H9 (cell line): Measurements from ENCODE around the gene HECW1. TPM values are rescaled to one million over a fixed set of nuclear protein-coding genes. Genes with fewer than 3 reads are reported as not detected.

Experiments
- DNase-seq: peaks from one replicate; pipeline ENCODE4 v3.0.0-alpha.2; 2017
- H2AFZ ChIP-seq: one replicate; pipeline ENCODE4 v1.6.1; 2013; ENCODE audit warnings: mild to moderate bottlenecking, low read length, control low read depth, moderate library complexity
- H2AK5ac ChIP-seq: 2 replicates; pipeline ENCODE4 v1.6.1; 2013; ENCODE audit warnings: low read length, control low read depth, mixed read lengths; ENCODE audit not compliant: insufficient read length
- H2BK120ac ChIP-seq: one replicate; pipeline ENCODE4 v1.6.1; 2013; ENCODE audit warnings: low read depth, mild to moderate bottlenecking, low read length, control low read depth, inconsistent platforms; ENCODE audit not compliant: poor library complexity, severe bottlenecking
- H2BK12ac ChIP-seq: 2 replicates; pipeline ENCODE4 v1.6.1; 2013; ENCODE audit warnings: low read length, control low read depth, mixed read lengths, low read depth; ENCODE audit not compliant: insufficient read length
- H2BK15ac ChIP-seq: 2 replicates; pipeline ENCODE4 v1.6.1; 2013; ENCODE audit warnings: low read depth, low read length, control low read depth
- H2BK20ac ChIP-seq: one replicate; pipeline ENCODE4 v1.6.1; 2013; ENCODE audit warnings: low read depth, mild to moderate bottlenecking, low read length, control low read depth, inconsistent platforms; ENCODE audit not compliant: poor library complexity, severe bottlenecking
- H2BK5ac ChIP-seq: 2 replicates; pipeline ENCODE4 v1.6.1; 2013; ENCODE audit warnings: low read length, control low read depth, mixed read lengths; ENCODE audit not compliant: insufficient read length
- H3K14ac ChIP-seq: 2 replicates; pipeline ENCODE4 v1.6.1; 2013; ENCODE audit warnings: low read length, control low read depth; ENCODE audit not compliant: insufficient read depth
- H3K18ac ChIP-seq: 2 replicates; pipeline ENCODE4 v1.6.1; 2013; ENCODE audit warnings: low read depth, mild to moderate bottlenecking, mixed read lengths, low read length, control low read depth; ENCODE audit not compliant: insufficient read length
- H3K23ac ChIP-seq: 2 replicates; pipeline ENCODE4 v1.6.1; 2013; ENCODE audit warnings: low read length, control low read depth, mixed read lengths, low read depth; ENCODE audit not compliant: insufficient read length
- H3K23me2 ChIP-seq: 2 replicates; pipeline ENCODE4 v1.6.1; 2013; ENCODE audit warnings: low read depth, mild to moderate bottlenecking, mixed read lengths, low read length, control low read depth; ENCODE audit not compliant: insufficient read length, poor library complexity, severe bottlenecking
- H3K27ac ChIP-seq: 2 replicates; pipeline ENCODE4 v1.5.1; 2013; ENCODE audit warnings: low read length, control low read depth, mixed read lengths, low read depth; ENCODE audit not compliant: insufficient read length
- H3K27me3 ChIP-seq: 2 replicates; pipeline ENCODE4 v1.6.1; 2013; ENCODE audit warnings: low read length, control low read depth, inconsistent platforms; ENCODE audit not compliant: insufficient read depth
- H3K4ac ChIP-seq: 2 replicates; pipeline ENCODE4 v1.6.1; 2013; ENCODE audit warnings: low read depth, mild to moderate bottlenecking, control low read depth, inconsistent platforms, low read length, moderate library complexity
- H3K4me1 ChIP-seq: 2 replicates; pipeline ENCODE4 v1.6.1; 2013; ENCODE audit warnings: low read length, control low read depth, inconsistent platforms; ENCODE audit not compliant: insufficient read depth
- H3K4me2 ChIP-seq: 2 replicates; pipeline ENCODE4 v1.6.1; 2013; ENCODE audit warnings: low read length, control low read depth, mixed read lengths; ENCODE audit not compliant: insufficient read length, insufficient read depth
- H3K56ac ChIP-seq: 2 replicates; pipeline ENCODE4 v1.6.1; 2013; ENCODE audit warnings: low read depth, mild to moderate bottlenecking, mixed read lengths, low read length, control low read depth; ENCODE audit not compliant: insufficient read length
- H3K79me1 ChIP-seq: 2 replicates; pipeline ENCODE4 v1.6.1; 2013; ENCODE audit warnings: low read depth, mild to moderate bottlenecking, moderate library complexity, low read length, control low read depth, inconsistent platforms; ENCODE audit not compliant: insufficient read depth, poor library complexity, severe bottlenecking
- H3K79me2 ChIP-seq: 2 replicates; pipeline ENCODE4 v1.6.1; 2013; ENCODE audit warnings: low read length, control low read depth, inconsistent platforms; ENCODE audit not compliant: insufficient read depth
- H3K9ac ChIP-seq: 2 replicates; pipeline ENCODE4 v1.6.1; 2013; ENCODE audit warnings: low read length, control low read depth, mixed read lengths; ENCODE audit not compliant: insufficient read length; ENCODE audit errors: extremely low read depth
- H3K9me3 ChIP-seq: one replicate; pipeline ENCODE4 v1.6.1; 2013; ENCODE audit warnings: low read depth, low read length, inconsistent platforms; ENCODE audit not compliant: control insufficient read depth
- H3T11ph ChIP-seq: one replicate; pipeline ENCODE4 v1.6.1; 2013; ENCODE audit warnings: mild to moderate bottlenecking, low read length, control low read depth, inconsistent platforms
- H4K20me1 ChIP-seq: one replicate; pipeline ENCODE4 v1.6.1; 2013; ENCODE audit not compliant: control insufficient read depth, insufficient read length, insufficient read depth
- H4K5ac ChIP-seq: 2 replicates; pipeline ENCODE4 v1.6.1; 2013; ENCODE audit warnings: low read depth, mild to moderate bottlenecking, mixed read lengths, low read length, control low read depth; ENCODE audit not compliant: insufficient read length
- H4K8ac ChIP-seq: replicated peaks from 2 replicates; pipeline ENCODE4 v1.6.1; 2013; ENCODE audit warnings: low read length, control low read depth, mixed read lengths, low read depth; ENCODE audit not compliant: insufficient read length
- H4K91ac ChIP-seq: 2 replicates; pipeline ENCODE4 v1.6.1; 2013; ENCODE audit warnings: low read depth, mild to moderate bottlenecking, moderate library complexity, mixed read lengths, low read length, control low read depth; ENCODE audit not compliant: insufficient read length
- H3K27ac Mint-ChIP-seq, 3 experiments: 2 replicates in 2 of 3; 3 replicates in 1 of 3; pipeline ENCODE4 v1.8.0; 2020 to 2021; ENCODE audit warnings: mixed read lengths in 3 of 3, mild to moderate bottlenecking in 1 of 3, moderate library complexity in 1 of 3
- H3K27me3 Mint-ChIP-seq: 2 replicates; pipeline ENCODE4 v1.8.0; 2021; ENCODE audit warnings: low read depth, mild to moderate bottlenecking, moderate library complexity, mixed read lengths
- H3K36me3 Mint-ChIP-seq, 3 experiments: 2 replicates in 2 of 3; 3 replicates in 1 of 3; pipeline ENCODE4 v1.8.0; 2020 to 2021; ENCODE audit warnings: low read depth in 3 of 3, mixed read lengths in 3 of 3; ENCODE audit not compliant: insufficient read depth in 1 of 3
- H3K4me1 Mint-ChIP-seq, 2 experiments: 2 replicates each; pipeline ENCODE4 v1.8.0; 2020; ENCODE audit warnings: mixed read lengths in 2 of 2
- H3K4me3 Mint-ChIP-seq, 2 experiments: 2 replicates in 1 of 2; 3 replicates in 1 of 2; pipeline ENCODE4 v1.8.0; 2020 to 2021; ENCODE audit warnings: mild to moderate bottlenecking in 2 of 2, mixed read lengths in 2 of 2, moderate library complexity in 1 of 2
- H3K9me3 Mint-ChIP-seq, 2 experiments: 2 replicates in 1 of 2; 3 replicates in 1 of 2; pipeline ENCODE4 v1.8.0; 2020; ENCODE audit warnings: mild to moderate bottlenecking in 2 of 2, mixed read lengths in 2 of 2, moderate library complexity in 1 of 2
- WGBS: extraction: QIAGEN DNeasy Blood & Tissue Kit; methylation state at CpG from one replicate; pipeline ENCODE4 v1.1.7; 2013; ENCODE audit warnings: missing lambda C conversion rate, low lambda C conversion rate, mixed read lengths; ENCODE audit not compliant: insufficient read length; ENCODE audit errors: extremely low coverage; 5-methylcytosine and 5-hydroxymethylcytosine counted together
- total RNA-seq: library from RNA; stranded (reverse); gene quantifications from 2 replicates; pipeline ENCODE4 v1.2.1, GENCODE V29; 2021
- TF ChIP-seq, protein P1 (sequence below): fragments of 200-600 bp; sonication (generic); conservative IDR thresholded peaks from 3 replicates; pipeline ENCODE4 v1.8.0; 2021; ENCODE audit warnings: antibody characterized with exemption, mild to moderate bottlenecking

Gene HECW1
- total RNA-seq, 1 experiment from 2014 or later, result 5.0 TPM

DNA sequence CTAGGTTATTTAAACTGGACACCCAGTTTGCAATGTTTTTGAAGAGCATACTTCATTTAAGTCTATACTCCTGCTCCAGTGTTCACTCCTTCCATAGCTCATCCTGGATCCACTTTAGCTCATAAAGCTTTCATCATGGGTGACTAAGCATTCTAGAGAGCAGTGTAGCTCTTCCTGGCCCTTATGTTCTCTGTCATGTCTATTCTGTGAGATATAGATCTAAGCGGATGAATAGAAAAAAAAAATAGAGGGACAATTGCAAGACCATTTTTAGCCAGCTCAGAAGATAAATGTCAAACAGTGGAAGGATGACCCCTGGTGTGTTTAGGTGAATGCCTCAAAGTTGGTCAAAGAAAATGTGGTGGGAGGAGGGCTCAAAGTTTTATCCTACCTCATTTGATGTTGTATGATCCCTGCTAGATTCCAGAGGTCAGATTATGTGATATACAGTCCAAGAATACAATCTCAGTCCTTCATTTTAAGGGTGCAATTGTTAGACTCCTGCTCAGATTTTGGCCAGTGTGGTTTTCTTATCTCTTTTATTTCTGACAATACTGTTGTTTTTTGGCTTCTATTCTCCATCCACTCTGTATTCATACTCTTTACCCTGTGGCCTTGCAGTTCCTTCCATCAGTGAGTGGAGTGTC, 7.5 kb upstream of the HECW1 start:
- no peaks in the 10 kb centered on the region for H3K9me3 ChIP-seq
- TF ChIP-seq, protein P1, sequence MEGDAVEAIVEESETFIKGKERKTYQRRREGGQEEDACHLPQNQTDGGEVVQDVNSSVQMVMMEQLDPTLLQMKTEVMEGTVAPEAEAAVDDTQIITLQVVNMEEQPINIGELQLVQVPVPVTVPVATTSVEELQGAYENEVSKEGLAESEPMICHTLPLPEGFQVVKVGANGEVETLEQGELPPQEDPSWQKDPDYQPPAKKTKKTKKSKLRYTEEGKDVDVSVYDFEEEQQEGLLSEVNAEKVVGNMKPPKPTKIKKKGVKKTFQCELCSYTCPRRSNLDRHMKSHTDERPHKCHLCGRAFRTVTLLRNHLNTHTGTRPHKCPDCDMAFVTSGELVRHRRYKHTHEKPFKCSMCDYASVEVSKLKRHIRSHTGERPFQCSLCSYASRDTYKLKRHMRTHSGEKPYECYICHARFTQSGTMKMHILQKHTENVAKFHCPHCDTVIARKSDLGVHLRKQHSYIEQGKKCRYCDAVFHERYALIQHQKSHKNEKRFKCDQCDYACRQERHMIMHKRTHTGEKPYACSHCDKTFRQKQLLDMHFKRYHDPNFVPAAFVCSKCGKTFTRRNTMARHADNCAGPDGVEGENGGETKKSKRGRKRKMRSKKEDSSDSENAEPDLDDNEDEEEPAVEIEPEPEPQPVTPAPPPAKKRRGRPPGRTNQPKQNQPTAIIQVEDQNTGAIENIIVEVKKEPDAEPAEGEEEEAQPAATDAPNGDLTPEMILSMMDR, result no peak
- no peak overlapping the region for H2BK20ac ChIP-seq
- H3K4me2 ChIP-seq, result no peak overlapping the region
- no peak overlapping the region for H2BK12ac ChIP-seq
- no peak overlapping the region for H2AFZ ChIP-seq
- H4K8ac ChIP-seq, result no peak overlapping the region
- H2BK5ac ChIP-seq, result no peak overlapping the region
- no peak overlapping the region for H4K5ac ChIP-seq
- peaks cover 3% of the 10 kb centered on the region; the same call in 1 of the 2 replicates for H3K4me1 ChIP-seq
- no peak overlapping the region for H3K18ac ChIP-seq
- Mint-ChIP-seq H3K36me3 (peaks cover 0 to 4% (median 1%) of the 10 kb centered on the region in 3 experiments; a peak in 2 of 7 replicates), H3K4me1 (peaks cover 26 to 27% of the 10 kb centered on the region in 2 experiments), H3K9me3 (peaks cover 0 to 4% of the 10 kb centered on the region in 2 experiments; a peak in 1 of 5 replicates), H3K27ac (no peak overlapping the region), H3K27me3 (no peaks in the 10 kb centered on the region), H3K4me3 (no peak overlapping the region)
- H4K20me1 ChIP-seq, result no peaks in the 10 kb centered on the region
- no peaks in the 10 kb centered on the region for H3K23me2 ChIP-seq
- no peak overlapping the region for H3K9ac ChIP-seq
- no peak overlapping the region for H3K14ac ChIP-seq
- no peak overlapping the region for H2BK15ac ChIP-seq
- H3K56ac ChIP-seq, result no peak overlapping the region
- no peak overlapping the region for H3K4ac ChIP-seq
- DNase-seq, result no peak
- no peak overlapping the region for H3K23ac ChIP-seq
- H4K91ac ChIP-seq, result no peak overlapping the region
- no peaks in the 10 kb centered on the region for H3K27me3 ChIP-seq
- no CpG with 5 or more reads among the region's 1 CpG for WGBS
- no peaks in the 10 kb centered on the region for H3K79me2 ChIP-seq
- no peak overlapping the region for H3K27ac ChIP-seq
- H3T11ph ChIP-seq, result no peak overlapping the region
- no peak overlapping the region for H2BK120ac ChIP-seq
- H3K79me1 ChIP-seq, result no peaks in the 10 kb centered on the region
- H2AK5ac ChIP-seq, result no peak overlapping the region
